Measurements from ENCODE around the gene YARS1.

YARS1 gene

GRCh38 chr1:32775640-32776337 is 41.4 kb downstream of the YARS1 start:
- FAIRE-seq = no peak

GRCh38 chr1:32774950-32775634 is 42.1 kb downstream of the YARS1 start:
- no peak for FAIRE-seq

- FAIRE-seq = no peak
Measured at GRCh38 chr1:32774464-32774808, 42.7 kb downstream of the YARS1 start.

GRCh38 chr1:32773764-32774463 is 43.2 kb downstream of the YARS1 start:
- FAIRE-seq = no peak

GRCh38 chr1:32773018-32773763 is 44.0 kb downstream of the YARS1 start:
- FAIRE-seq = peak; percentile 92

GRCh38 chr1:32772281-32773017 is 44.7 kb downstream of the YARS1 start:
- no peak for FAIRE-seq

- FAIRE-seq = no peak
Measured at GRCh38 chr1:32771561-32772280, 45.4 kb downstream of the YARS1 start.

- no peak for FAIRE-seq
Measured at GRCh38 chr1:32770741-32771548, 46.2 kb downstream of the YARS1 start.

- no peak for FAIRE-seq
Measured at GRCh38 chr1:32770221-32770731, 46.9 kb downstream of the YARS1 start.

- FAIRE-seq = no peak
Measured at GRCh38 chr1:32769524-32770220, 47.5 kb downstream of the YARS1 start.

- no peak for FAIRE-seq
Measured at GRCh38 chr1:32768110-32768850, 48.9 kb downstream of the YARS1 start.

GRCh38 chr1:32767641-32768040 is 49.5 kb downstream of the YARS1 start:
- FAIRE-seq = no peak

GRCh38 chr1:32767156-32767555 is 50.0 kb downstream of the YARS1 start:
- no peak for FAIRE-seq

GRCh38 chr1:32766328-32766972 is 50.7 kb downstream of the YARS1 start:
- FAIRE-seq = peak; percentile 50

- FAIRE-seq = no peak
Measured at GRCh38 chr1:32765570-32766327, 51.4 kb downstream of the YARS1 start.

- no peak for FAIRE-seq
Measured at GRCh38 chr1:32764826-32765569, 52.2 kb downstream of the YARS1 start.

GRCh38 chr1:32763221-32763620 is 53.9 kb downstream of the YARS1 start:
- FAIRE-seq = no peak
